Measurements from ENCODE around the gene KLC3.

The KLC3 gene

DNA sequence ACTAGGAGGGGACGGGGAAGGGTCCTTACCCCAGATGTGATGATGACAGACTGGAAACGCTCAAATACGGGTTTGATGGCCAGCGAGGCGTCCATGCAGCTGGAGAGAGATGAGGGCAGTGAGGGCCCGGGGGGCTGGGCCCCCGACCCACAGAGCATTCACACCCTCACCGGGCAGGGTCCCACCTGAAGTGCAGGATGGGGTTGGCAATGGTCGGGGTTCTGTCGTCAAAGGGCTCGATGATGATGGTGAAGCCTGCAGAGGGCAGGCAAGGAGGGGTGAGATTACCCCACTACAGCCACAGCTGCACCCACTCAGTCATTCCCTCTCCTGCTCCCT, 16.9 kb downstream of the KLC3 start:
- H3K4me3 ChIP-seq: no peak overlapping the region
- H3K27ac ChIP-seq: no peak overlapping the region
- H3K27me3 ChIP-seq: no peaks in the 10 kb centered on the region
- no peaks in the 10 kb centered on the region for H3K4me1 ChIP-seq
- no peaks in the 10 kb centered on the region for H3K9me3 ChIP-seq
- no peak for DNase-seq
- TF ChIP-seq, protein P1, sequence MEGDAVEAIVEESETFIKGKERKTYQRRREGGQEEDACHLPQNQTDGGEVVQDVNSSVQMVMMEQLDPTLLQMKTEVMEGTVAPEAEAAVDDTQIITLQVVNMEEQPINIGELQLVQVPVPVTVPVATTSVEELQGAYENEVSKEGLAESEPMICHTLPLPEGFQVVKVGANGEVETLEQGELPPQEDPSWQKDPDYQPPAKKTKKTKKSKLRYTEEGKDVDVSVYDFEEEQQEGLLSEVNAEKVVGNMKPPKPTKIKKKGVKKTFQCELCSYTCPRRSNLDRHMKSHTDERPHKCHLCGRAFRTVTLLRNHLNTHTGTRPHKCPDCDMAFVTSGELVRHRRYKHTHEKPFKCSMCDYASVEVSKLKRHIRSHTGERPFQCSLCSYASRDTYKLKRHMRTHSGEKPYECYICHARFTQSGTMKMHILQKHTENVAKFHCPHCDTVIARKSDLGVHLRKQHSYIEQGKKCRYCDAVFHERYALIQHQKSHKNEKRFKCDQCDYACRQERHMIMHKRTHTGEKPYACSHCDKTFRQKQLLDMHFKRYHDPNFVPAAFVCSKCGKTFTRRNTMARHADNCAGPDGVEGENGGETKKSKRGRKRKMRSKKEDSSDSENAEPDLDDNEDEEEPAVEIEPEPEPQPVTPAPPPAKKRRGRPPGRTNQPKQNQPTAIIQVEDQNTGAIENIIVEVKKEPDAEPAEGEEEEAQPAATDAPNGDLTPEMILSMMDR (IDR thresholded peaks at IDR 0.05): no peak
- intact Hi-C loops (cut with DNase I; ENCODE audit: low total_unique reads): no loop called here
- H3K36me3 ChIP-seq: peaks cover 0 to 81% (median 29%) of the 10 kb centered on the region in 3 donors

DNA sequence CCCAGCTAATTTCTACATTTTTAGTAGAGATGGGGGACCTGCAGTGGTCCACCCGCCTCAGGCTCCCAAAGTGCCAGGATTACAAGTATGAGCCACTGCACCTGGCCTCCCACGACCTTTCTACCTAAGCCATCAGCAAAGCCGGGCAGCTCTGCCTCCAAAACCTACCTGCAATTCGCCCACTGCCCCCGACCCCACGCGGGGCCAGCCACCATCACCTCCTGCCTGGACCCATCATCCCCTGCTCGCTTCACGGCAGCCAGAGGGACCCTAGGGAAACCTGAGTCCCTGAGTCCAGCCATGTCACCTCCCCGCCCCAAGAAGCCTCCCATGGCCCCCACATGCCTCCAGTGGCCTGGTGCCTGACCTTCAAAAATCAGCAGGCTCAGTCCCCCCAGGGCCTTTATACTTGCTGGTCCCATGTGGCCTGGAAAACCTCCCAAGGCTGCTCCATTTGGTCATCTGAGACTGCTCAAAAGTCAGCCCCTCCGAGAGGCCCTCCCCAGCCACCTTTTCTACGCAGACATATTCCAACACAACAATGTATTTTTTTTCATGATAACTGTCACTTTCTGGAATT, 17.8 kb downstream of the KLC3 start:
- no peak overlapping the region for H3K4me3 ChIP-seq
- H3K9me3 ChIP-seq: no peaks in the 10 kb centered on the region
- no peak for DNase-seq
- TF ChIP-seq, protein P1 (IDR thresholded peaks at IDR 0.05): no peak
- no peaks in the 10 kb centered on the region for H3K27me3 ChIP-seq
- intact Hi-C loops (cut with DNase I; ENCODE audit: low total_unique reads): no loop called here
- peaks cover 0 to 81% (median 24%) of the 10 kb centered on the region in 3 donors for H3K36me3 ChIP-seq
- H3K27ac ChIP-seq: no peak overlapping the region
- no peaks in the 10 kb centered on the region for H3K4me1 ChIP-seq

DNA sequence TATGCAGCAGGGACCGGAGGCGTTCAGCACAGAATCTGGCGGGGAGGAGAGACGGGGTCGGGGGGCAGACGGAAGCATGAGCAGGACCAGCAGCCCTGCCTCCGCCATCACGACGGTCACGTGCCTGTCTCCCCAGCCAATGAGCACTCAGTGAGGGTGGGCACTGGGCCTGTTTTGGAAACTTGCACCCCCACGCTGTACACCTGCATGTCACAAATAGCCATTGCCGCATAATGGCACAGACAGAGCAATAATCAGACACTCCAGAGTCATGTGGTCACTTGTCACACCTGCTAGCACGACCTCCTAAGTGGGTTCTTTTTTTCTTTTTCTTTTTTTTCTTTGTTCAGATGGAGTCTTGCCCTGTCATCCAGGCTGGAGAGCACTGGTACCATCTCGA, 21.1 kb downstream of the KLC3 start:
- H3K9me3 ChIP-seq: no peaks in the 10 kb centered on the region
- peaks cover 0 to 76% (median 24%) of the 10 kb centered on the region in 3 donors for H3K36me3 ChIP-seq
- intact Hi-C loops (cut with DNase I; ENCODE audit: low total_unique reads): no loop called here

DNA sequence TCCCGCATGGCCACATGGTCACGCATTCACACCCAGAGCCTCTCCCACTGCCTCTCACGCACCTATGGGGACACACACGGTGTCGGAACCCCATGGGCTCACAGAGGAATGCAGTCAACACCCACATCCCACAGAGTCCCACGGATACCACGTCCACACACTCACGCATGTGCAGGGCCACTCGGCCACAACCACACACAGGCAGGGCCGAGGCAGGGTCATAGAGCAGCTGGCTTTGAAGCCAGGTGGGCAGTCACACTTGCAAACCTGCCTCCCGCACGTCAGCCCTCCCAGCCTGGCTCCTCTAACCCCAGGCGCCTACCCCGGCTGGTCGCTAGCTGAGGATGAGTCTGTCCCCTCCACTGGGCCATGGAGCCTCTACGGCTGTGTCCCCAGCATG, 21.7 kb downstream of the KLC3 start:
- DNase-seq: no peak
- no peak overlapping the region for H3K27ac ChIP-seq
- no peaks in the 10 kb centered on the region for H3K27me3 ChIP-seq
- no peak overlapping the region for H3K4me3 ChIP-seq
- no peaks in the 10 kb centered on the region for H3K4me1 ChIP-seq
- intact Hi-C loops (cut with DNase I; ENCODE audit: low total_unique reads): no loop called here
- peaks cover 0 to 69% (median 24%) of the 10 kb centered on the region in 3 donors for H3K36me3 ChIP-seq
- TF ChIP-seq, protein P1 (IDR thresholded peaks at IDR 0.05): no peak
- no peaks in the 10 kb centered on the region for H3K9me3 ChIP-seq

More for the DNA sequence above, 21.1 kb downstream of the KLC3 start:
- no peak for DNase-seq
- H3K4me1 ChIP-seq: no peaks in the 10 kb centered on the region
- no peak overlapping the region for H3K27ac ChIP-seq
- TF ChIP-seq, protein P1 (IDR thresholded peaks at IDR 0.05): no peak
- H3K4me3 ChIP-seq: no peak overlapping the region
- H3K27me3 ChIP-seq: no peaks in the 10 kb centered on the region

DNA sequence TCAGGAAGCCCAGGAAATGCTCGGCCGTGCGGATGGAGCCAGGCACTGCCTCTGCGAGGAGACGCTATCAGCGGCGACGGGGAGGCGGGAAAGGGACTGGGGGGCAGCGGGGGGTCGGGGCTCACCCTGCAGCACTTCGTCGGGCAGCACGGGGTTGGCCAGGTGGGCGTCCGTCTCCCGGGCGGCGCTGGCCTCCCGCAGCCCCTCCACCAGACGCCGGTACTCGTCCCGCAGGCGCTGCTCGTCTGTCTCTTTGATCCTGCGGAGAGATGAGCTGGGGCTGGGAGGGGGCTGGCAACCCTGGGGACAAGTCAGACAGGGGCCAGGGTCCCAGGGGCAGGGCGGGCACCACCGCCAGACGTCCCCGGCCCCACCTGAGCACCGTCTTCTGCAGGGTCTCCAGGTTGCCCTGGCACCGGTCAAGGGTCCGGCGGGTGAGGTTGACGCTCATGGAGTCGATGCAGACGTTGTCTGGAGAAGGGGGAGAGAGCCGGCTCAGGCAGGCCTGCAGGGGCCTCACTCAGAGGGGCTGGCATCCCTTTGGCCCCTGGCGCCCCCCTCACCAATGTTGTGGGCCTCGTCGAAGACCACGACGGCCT, 23.4 kb downstream of the KLC3 start:
- intact Hi-C loops (cut with DNase I; ENCODE audit: low total_unique reads): no loop called here

More for the DNA sequence above, 23.4 kb downstream of the KLC3 start:
- no peak overlapping the region for H3K4me3 ChIP-seq
- no peaks in the 10 kb centered on the region for H3K4me1 ChIP-seq
- TF ChIP-seq, protein P1 (IDR thresholded peaks at IDR 0.05): no peak
- peaks cover 0 to 62% (median 24%) of the 10 kb centered on the region in 3 donors for H3K36me3 ChIP-seq
- DNase-seq: no peak
- H3K27ac ChIP-seq: no peak overlapping the region
- H3K27me3 ChIP-seq: no peaks in the 10 kb centered on the region
- no peaks in the 10 kb centered on the region for H3K9me3 ChIP-seq
